GM23338 (cell line): ENCODE data around the gene TPST1. TPM values are rescaled to one million over a fixed set of nuclear protein-coding genes. Genes with fewer than 3 reads are reported as not detected.

Source experiments
- ATAC-seq: fragments of 200-7000 bp; cut with Tn5 transposase; 3 replicates; pipeline ENCODE4 v1.9.1; 2020
- DNase-seq: peaks from one replicate; pipeline ENCODE4 v3.0.0-alpha.2; 2015; ENCODE audit warnings: low spot score
- H2AFZ ChIP-seq: fragments of 200-600 bp; sonication (generic); 2 replicates; pipeline ENCODE4 v1.8.0; 2016; ENCODE audit warnings: antibody characterized with exemption, mild to moderate bottlenecking, moderate library complexity
- H3F3A ChIP-seq: fragments of 200-600 bp; sonication (generic); replicated peaks from 2 replicates; pipeline ENCODE4 v1.8.0; 2017; ENCODE audit warnings: antibody characterized with exemption, mixed run types, low read depth
- H3K27ac ChIP-seq: fragments of 200-600 bp; sonication (generic); 2 replicates; pipeline ENCODE4 v1.6.1; 2016; ENCODE audit warnings: low read depth
- H3K27me3 ChIP-seq: fragments of 200-600 bp; sonication (generic); 2 replicates; pipeline ENCODE4 v1.8.0; 2016; ENCODE audit warnings: mild to moderate bottlenecking, mixed run types, moderate library complexity; ENCODE audit not compliant: insufficient read depth
- H3K36me3 ChIP-seq: fragments of 200-600 bp; sonication (generic); 2 replicates; pipeline ENCODE4 v1.8.0; 2016; ENCODE audit warnings: mild to moderate bottlenecking; ENCODE audit not compliant: insufficient read depth
- H3K4me1 ChIP-seq: fragments of 200-600 bp; sonication (generic); 2 replicates; pipeline ENCODE4 v1.8.0; 2016; ENCODE audit warnings: mild to moderate bottlenecking, moderate library complexity; ENCODE audit not compliant: insufficient read depth
- H3K4me2 ChIP-seq: fragments of 200-600 bp; sonication (generic); 2 replicates; pipeline ENCODE4 v1.7.1; 2017; ENCODE audit warnings: mixed run types
- H3K4me3 ChIP-seq: fragments of 200-600 bp; sonication (generic); 2 replicates; pipeline ENCODE4 v1.6.1; 2016; ENCODE audit warnings: mixed run types
- H3K79me2 ChIP-seq: fragments of 200-600 bp; sonication (generic); replicated peaks from 2 replicates; pipeline ENCODE4 v1.8.0; 2017; ENCODE audit warnings: mild to moderate bottlenecking; ENCODE audit not compliant: insufficient read depth
- H3K9me2 ChIP-seq: fragments of 200-600 bp; sonication (generic); 2 replicates; pipeline ENCODE4 v1.8.0; 2017; ENCODE audit not compliant: insufficient read depth
- H4K20me1 ChIP-seq: fragments of 200-600 bp; sonication (generic); replicated peaks from 2 replicates; pipeline ENCODE4 v1.8.0; 2017; ENCODE audit warnings: mild to moderate bottlenecking; ENCODE audit not compliant: insufficient read depth
- H3K27ac Mint-ChIP-seq: 2 replicates; pipeline ENCODE4 v1.8.0; 2020; ENCODE audit warnings: inconsistent platforms, mild to moderate bottlenecking, moderate library complexity, mixed read lengths
- H3K27me3 Mint-ChIP-seq: 3 replicates; pipeline ENCODE4 v1.8.0; 2022; ENCODE audit warnings: low read depth, mild to moderate bottlenecking, moderate library complexity, mixed read lengths, inconsistent platforms; ENCODE audit not compliant: insufficient read depth, poor library complexity
- H3K36me3 Mint-ChIP-seq: 3 replicates; pipeline ENCODE4 v1.8.0; 2021; ENCODE audit warnings: low read depth, mild to moderate bottlenecking, inconsistent platforms, moderate library complexity, mixed read lengths
- H3K4me1 Mint-ChIP-seq: 3 replicates; pipeline ENCODE4 v1.8.0; 2020; ENCODE audit warnings: mild to moderate bottlenecking, inconsistent platforms, mixed read lengths
- H3K4me3 Mint-ChIP-seq: 3 replicates; pipeline ENCODE4 v1.8.0; 2021; ENCODE audit warnings: moderate library complexity, mild to moderate bottlenecking, inconsistent platforms, mixed read lengths
- H3K9me3 Mint-ChIP-seq: 3 replicates; pipeline ENCODE4 v1.8.0; 2020; ENCODE audit warnings: moderate library complexity, mild to moderate bottlenecking, inconsistent platforms, mixed read lengths
- CREB1 ChIP-seq: fragments of 250-450 bp; sonication (Bioruptor Pico); IDR thresholded peaks from 2 replicates; pipeline ENCODE4 v1.5.0; 2020; ENCODE audit warnings: low read depth, mild to moderate bottlenecking, moderate library complexity
- EZH2phosphoT487 ChIP-seq: fragments of 200-600 bp; sonication (generic); IDR thresholded peaks from one replicate; pipeline ENCODE4 v1.8.1; 2018; ENCODE audit warnings: antibody characterized with exemption; ENCODE audit not compliant: unreplicated experiment
- JUNB ChIP-seq: IDR thresholded peaks from one replicate; pipeline ENCODE4 v1.6.1; 2016; ENCODE audit warnings: antibody characterized with exemption; ENCODE audit not compliant: unreplicated experiment
- NANOG ChIP-seq: IDR thresholded peaks from 2 replicates; pipeline ENCODE4 v1.6.1; 2016; ENCODE audit warnings: antibody characterized with exemption, borderline replicate concordance
- POLR2AphosphoS5 ChIP-seq: IDR thresholded peaks from 2 replicates; pipeline ENCODE4 v1.6.1; 2016; ENCODE audit warnings: antibody characterized with exemption, low read depth
- REST ChIP-seq: IDR thresholded peaks from one replicate; pipeline ENCODE4 v1.6.1; 2018; ENCODE audit warnings: antibody characterized with exemption; ENCODE audit not compliant: unreplicated experiment
- STAT1 ChIP-seq: IDR thresholded peaks from one replicate; pipeline ENCODE4 v1.6.1; 2016; ENCODE audit warnings: antibody characterized with exemption; ENCODE audit not compliant: unreplicated experiment
- ZNF114 ChIP-seq: fragments of 250-450 bp; sonication (Bioruptor Pico); IDR thresholded peaks from 2 replicates; pipeline ENCODE4 v1.5.0; 2020; ENCODE audit warnings: mild to moderate bottlenecking, moderate library complexity
- ZNF331 ChIP-seq: fragments of 250-450 bp; sonication (Bioruptor Pico); IDR thresholded peaks from 2 replicates; pipeline ENCODE4 v1.5.0; 2020; ENCODE audit warnings: low read depth, mild to moderate bottlenecking, moderate library complexity
- polyA plus RNA-seq: library from polyadenylated mRNA; unstranded; fragments of >200 nt; fragmentation: Nextera tagmentation; extraction: Ambion mirVana; gene quantifications from 2 replicates; pipeline ENCODE4 v1.2.1, GENCODE V29; 2016
- total RNA-seq: library from RNA; depleted of rRNA; stranded (reverse); fragments of >200 nt; shearing (Covaris generic); gene quantifications from 2 replicates; pipeline ENCODE4 v1.2.3, GENCODE V29; 2014
- TF ChIP-seq, protein P1 (sequence below), 2 experiments: fragments of 200-600 bp in 1 of 2; sonication (generic) in 1 of 2; conservative IDR thresholded peaks; 2 replicates each; pipeline versions ENCODE4 v1.5.1 to v1.6.1; 2016 to 2017; ENCODE audit warnings: antibody characterized with exemption in 2 of 2, low read depth in 2 of 2, mild to moderate bottlenecking in 2 of 2, moderate library complexity in 1 of 2
- TF ChIP-seq, protein P2 (sequence below): fragments of 250-450 bp; sonication (Bioruptor Pico); IDR thresholded peaks from 2 replicates; pipeline ENCODE4 v1.5.0; 2020; ENCODE audit warnings: mild to moderate bottlenecking, moderate library complexity

The TPST1 gene
- total and polyA plus RNA-seq, 2 experiments from 2014 or later: 10.7 to 19.2 TPM

DNA sequence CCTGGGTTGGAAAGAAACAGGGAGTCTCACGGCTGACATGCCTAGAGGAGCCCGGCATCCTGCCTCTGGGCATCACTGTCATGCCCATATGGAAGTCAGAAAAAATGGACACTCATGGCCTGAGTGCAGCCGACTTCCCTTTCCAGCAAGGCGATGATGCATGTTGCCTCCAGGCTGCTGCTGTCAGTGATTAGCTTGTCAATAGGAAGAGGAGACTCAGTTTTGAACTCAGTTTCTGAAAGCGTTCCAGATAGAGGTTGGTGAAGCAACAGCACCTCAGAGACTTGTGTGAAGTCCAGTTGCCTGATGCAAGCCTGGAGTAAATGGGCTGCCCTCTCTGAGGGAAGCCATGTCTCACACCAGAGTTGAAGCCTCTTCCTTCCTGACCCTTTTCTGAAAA, 148.4 kb downstream of the TPST1 start:
- H3K27me3 ChIP-seq: no peaks in the 10 kb centered on the region
- DNase-seq (no peak), ATAC-seq (no peak)
- H3K4me3 ChIP-seq: no peak overlapping the region
- no peaks in the 10 kb centered on the region; the same call in 1 of the 2 replicates for H4K20me1 ChIP-seq
- H2AFZ ChIP-seq: no peak overlapping the region
- H3K9me2 ChIP-seq: no peaks in the 10 kb centered on the region
- no peaks in the 10 kb centered on the region for H3K36me3 Mint-ChIP-seq
- H3K4me3 Mint-ChIP-seq: no peak overlapping the region
- peaks cover 18% of the 10 kb centered on the region; the same call in 2 of the 3 replicates for H3K4me1 Mint-ChIP-seq
- H3K4me1 ChIP-seq: peaks cover 5% of the 10 kb centered on the region; the same call in 1 of the 2 replicates
- H3K4me2 ChIP-seq: no peak overlapping the region
- no peak overlapping the region for H3K27ac Mint-ChIP-seq
- no peaks in the 10 kb centered on the region for H3F3A ChIP-seq
- peaks cover 2% of the 10 kb centered on the region for H3K27me3 Mint-ChIP-seq
- no peak overlapping the region for H3K27ac ChIP-seq
- no peak for TF ChIP-seq EZH2phosphoT487
- TF ChIP-seq, protein P1, sequence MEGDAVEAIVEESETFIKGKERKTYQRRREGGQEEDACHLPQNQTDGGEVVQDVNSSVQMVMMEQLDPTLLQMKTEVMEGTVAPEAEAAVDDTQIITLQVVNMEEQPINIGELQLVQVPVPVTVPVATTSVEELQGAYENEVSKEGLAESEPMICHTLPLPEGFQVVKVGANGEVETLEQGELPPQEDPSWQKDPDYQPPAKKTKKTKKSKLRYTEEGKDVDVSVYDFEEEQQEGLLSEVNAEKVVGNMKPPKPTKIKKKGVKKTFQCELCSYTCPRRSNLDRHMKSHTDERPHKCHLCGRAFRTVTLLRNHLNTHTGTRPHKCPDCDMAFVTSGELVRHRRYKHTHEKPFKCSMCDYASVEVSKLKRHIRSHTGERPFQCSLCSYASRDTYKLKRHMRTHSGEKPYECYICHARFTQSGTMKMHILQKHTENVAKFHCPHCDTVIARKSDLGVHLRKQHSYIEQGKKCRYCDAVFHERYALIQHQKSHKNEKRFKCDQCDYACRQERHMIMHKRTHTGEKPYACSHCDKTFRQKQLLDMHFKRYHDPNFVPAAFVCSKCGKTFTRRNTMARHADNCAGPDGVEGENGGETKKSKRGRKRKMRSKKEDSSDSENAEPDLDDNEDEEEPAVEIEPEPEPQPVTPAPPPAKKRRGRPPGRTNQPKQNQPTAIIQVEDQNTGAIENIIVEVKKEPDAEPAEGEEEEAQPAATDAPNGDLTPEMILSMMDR (conservative IDR thresholded peaks at IDR 0.05; ENCODE audit: low read depth in 2 of 2): no peak
- TF ChIP-seq CREB1 (CRISPR knock-in tag): no peak
- TF ChIP-seq, protein P2, sequence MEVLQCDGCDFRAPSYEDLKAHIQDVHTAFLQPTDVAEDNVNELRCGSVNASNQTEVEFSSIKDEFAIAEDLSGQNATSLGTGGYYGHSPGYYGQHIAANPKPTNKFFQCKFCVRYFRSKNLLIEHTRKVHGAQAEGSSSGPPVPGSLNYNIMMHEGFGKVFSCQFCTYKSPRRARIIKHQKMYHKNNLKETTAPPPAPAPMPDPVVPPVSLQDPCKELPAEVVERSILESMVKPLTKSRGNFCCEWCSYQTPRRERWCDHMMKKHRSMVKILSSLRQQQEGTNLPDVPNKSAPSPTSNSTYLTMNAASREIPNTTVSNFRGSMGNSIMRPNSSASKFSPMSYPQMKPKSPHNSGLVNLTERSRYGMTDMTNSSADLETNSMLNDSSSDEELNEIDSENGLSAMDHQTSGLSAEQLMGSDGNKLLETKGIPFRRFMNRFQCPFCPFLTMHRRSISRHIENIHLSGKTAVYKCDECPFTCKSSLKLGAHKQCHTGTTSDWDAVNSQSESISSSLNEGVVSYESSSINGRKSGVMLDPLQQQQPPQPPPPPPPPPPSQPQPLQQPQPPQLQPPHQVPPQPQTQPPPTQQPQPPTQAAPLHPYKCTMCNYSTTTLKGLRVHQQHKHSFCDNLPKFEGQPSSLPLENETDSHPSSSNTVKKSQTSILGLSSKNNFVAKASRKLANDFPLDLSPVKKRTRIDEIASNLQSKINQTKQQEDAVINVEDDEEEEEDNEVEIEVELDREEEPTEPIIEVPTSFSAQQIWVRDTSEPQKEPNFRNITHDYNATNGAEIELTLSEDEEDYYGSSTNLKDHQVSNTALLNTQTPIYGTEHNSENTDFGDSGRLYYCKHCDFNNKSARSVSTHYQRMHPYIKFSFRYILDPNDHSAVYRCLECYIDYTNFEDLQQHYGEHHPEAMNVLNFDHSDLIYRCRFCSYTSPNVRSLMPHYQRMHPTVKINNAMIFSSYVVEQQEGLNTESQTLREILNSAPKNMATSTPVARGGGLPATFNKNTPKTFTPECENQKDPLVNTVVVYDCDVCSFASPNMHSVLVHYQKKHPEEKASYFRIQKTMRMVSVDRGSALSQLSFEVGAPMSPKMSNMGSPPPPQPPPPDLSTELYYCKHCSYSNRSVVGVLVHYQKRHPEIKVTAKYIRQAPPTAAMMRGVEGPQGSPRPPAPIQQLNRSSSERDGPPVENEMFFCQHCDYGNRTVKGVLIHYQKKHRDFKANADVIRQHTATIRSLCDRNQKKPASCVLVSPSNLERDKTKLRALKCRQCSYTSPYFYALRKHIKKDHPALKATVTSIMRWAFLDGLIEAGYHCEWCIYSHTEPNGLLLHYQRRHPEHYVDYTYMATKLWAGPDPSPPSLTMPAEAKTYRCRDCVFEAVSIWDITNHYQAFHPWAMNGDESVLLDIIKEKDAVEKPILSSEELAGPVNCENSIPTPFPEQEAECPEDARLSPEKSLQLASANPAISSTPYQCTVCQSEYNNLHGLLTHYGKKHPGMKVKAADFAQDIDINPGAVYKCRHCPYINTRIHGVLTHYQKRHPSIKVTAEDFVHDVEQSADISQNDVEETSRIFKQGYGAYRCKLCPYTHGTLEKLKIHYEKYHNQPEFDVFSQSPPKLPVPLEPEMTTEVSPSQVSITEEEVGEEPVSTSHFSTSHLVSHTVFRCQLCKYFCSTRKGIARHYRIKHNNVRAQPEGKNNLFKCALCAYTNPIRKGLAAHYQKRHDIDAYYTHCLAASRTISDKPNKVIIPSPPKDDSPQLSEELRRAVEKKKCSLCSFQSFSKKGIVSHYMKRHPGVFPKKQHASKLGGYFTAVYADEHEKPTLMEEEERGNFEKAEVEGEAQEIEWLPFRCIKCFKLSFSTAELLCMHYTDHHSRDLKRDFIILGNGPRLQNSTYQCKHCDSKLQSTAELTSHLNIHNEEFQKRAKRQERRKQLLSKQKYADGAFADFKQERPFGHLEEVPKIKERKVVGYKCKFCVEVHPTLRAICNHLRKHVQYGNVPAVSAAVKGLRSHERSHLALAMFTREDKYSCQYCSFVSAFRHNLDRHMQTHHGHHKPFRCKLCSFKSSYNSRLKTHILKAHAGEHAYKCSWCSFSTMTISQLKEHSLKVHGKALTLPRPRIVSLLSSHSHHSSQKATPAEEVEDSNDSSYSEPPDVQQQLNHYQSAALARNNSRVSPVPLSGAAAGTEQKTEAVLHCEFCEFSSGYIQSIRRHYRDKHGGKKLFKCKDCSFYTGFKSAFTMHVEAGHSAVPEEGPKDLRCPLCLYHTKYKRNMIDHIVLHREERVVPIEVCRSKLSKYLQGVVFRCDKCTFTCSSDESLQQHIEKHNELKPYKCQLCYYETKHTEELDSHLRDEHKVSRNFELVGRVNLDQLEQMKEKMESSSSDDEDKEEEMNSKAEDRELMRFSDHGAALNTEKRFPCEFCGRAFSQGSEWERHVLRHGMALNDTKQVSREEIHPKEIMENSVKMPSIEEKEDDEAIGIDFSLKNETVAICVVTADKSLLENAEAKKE (CRISPR knock-in tag): no peak
- TF ChIP-seq REST: no peak
- TF ChIP-seq ZNF331 (CRISPR knock-in tag): no peak
- no peak for TF ChIP-seq POLR2AphosphoS5
- no peak for TF ChIP-seq JUNB
- no peak for TF ChIP-seq ZNF114 (CRISPR knock-in tag)
- TF ChIP-seq STAT1: no peak
- TF ChIP-seq NANOG: no peak
- no peaks in the 10 kb centered on the region for H3K36me3 ChIP-seq
- no peaks in the 10 kb centered on the region; the same call in 2 of the 3 replicates for H3K9me3 Mint-ChIP-seq
- H3K79me2 ChIP-seq: no peaks in the 10 kb centered on the region
